ENCODE measurements around the gene NFKBIA.
"Not testable (repeated sequence)": the region's sequence is repeated elsewhere in the genome, so short reads cannot be mapped to it uniquely, and the experiment has no call there.

Gene NFKBIA

DNA sequence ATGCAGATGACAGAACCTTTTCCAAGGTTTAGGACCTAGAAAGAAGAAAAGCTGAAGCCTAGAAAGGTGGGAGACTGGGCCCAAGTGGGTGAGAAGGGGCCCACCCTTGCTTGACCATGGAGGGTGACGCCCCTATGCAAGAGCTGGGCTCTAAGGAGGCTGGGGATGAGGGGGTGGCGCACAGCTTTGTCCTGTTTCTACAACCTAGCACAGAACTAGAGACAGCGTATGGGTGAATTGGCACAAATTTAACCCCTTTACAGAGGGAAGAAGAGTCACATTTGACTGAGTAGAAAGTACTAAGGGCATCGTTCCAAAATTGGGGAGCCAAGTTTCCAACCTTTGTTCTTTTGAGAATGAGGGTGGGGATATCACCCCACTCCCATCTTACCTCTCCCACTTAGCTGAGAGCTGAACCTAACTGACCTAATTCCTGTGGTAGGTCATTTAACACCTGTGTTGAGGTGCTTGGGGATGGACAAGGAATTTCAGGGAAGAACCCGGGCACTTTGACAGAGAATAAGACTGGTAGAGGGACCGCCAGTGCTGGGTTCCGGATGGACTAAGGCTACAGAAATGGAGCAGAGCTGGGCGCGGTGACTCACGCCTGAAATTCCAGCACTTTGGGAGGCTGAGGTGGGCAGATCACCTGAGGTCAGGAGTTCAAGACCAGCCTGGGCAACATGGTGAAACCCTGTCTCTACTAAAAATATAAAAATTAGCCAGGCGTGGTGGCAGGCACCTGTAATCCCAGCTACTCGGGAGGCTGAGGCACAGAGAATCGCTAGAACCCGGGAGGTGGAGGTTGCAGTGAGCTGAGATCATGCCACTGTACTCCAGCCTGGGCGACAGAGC is 5.2 kb downstream of the NFKBIA start:
- TF ChIP-seq, protein P1, sequence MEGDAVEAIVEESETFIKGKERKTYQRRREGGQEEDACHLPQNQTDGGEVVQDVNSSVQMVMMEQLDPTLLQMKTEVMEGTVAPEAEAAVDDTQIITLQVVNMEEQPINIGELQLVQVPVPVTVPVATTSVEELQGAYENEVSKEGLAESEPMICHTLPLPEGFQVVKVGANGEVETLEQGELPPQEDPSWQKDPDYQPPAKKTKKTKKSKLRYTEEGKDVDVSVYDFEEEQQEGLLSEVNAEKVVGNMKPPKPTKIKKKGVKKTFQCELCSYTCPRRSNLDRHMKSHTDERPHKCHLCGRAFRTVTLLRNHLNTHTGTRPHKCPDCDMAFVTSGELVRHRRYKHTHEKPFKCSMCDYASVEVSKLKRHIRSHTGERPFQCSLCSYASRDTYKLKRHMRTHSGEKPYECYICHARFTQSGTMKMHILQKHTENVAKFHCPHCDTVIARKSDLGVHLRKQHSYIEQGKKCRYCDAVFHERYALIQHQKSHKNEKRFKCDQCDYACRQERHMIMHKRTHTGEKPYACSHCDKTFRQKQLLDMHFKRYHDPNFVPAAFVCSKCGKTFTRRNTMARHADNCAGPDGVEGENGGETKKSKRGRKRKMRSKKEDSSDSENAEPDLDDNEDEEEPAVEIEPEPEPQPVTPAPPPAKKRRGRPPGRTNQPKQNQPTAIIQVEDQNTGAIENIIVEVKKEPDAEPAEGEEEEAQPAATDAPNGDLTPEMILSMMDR (IDR thresholded peaks at IDR 0.05; ENCODE audit: low read length, missing control alignments), result no peak
- no peak overlapping the region for H3K4me3 ChIP-seq (replicated peaks; ENCODE audit: low read depth, low read length)
- DNase-seq (ENCODE audit: low read depth), result peak; percentile 51

DNA sequence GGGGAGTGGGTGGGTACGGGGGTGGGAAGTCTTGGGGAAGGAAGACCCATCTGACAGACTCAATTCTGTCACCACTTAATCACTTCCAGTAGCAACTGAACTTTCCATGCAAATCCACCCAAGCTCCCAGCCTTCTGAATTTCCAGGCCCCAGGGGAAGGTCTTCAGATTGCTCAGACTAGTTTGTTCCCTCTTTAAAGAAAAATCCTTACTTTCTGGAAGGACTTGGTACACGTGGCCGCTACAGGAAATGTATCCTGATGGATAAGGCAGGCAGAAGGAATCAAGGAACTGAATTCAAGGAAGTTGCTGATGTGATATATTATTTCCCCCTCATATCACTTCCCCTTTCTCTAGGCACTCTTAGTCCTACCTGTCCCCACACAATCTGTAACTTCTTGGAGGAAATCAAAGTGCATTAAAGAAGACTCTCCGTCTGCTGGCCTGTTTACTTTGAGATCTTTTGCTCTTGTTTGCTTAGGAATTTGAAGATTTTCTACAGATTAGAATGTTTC is 6.4 kb downstream of the NFKBIA start:
- no peak overlapping the region for H3K4me3 ChIP-seq (replicated peaks; ENCODE audit: low read depth, low read length)
- DNase-seq (ENCODE audit: low read depth), result peak; percentile 47
- TF ChIP-seq, protein P1 (IDR thresholded peaks at IDR 0.05; ENCODE audit: low read length, missing control alignments), result no peak

DNA sequence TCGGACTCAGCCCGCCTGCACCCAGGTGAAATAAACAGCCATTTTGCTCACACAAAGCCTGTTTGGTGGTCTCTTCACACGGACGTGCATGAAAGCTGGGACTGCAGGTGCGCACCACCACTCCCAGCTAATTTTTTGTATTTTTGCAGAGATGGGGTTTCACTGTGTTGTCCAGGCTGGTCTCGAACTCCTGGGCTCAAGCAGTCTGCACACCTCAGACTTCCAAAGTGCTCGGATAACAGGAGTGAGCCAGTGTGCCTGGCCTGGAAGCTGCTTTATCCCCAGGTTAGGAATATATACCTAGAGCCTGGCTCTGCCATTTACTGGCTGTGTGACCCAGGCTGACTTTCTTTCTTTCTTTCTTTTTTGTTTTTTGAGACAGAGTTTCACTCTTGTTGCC is 7.9 kb downstream of the NFKBIA start:
- not testable (repeated sequence) for H3K4me3 ChIP-seq (replicated peaks; ENCODE audit: low read depth, low read length); DNase-seq (ENCODE audit: low read depth)

DNA sequence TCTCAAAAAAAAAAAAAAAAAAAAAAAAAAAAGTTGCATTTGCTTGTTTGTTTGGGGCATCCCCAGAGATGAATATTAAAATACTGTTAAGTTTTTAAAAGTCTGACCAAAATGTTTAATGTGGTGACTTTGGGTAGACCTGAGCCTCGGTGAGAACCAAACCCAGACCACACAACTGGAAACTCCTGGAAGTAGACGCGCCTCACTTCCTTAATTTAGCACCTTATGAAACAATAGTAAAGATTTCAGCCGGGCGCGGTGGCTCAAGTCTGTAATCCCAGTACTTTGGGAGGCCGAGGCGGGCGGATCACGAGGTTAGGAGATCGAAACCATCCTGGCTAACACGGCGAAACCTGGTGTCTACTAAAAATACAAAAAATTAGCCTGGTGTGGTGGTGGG is 9.3 kb downstream of the NFKBIA start:
- no peak overlapping the region for H3K4me3 ChIP-seq (replicated peaks; ENCODE audit: low read depth, low read length)
- TF ChIP-seq, protein P1 (IDR thresholded peaks at IDR 0.05; ENCODE audit: low read length, missing control alignments), result no peak
- no peak for DNase-seq (ENCODE audit: low read depth)

DNA sequence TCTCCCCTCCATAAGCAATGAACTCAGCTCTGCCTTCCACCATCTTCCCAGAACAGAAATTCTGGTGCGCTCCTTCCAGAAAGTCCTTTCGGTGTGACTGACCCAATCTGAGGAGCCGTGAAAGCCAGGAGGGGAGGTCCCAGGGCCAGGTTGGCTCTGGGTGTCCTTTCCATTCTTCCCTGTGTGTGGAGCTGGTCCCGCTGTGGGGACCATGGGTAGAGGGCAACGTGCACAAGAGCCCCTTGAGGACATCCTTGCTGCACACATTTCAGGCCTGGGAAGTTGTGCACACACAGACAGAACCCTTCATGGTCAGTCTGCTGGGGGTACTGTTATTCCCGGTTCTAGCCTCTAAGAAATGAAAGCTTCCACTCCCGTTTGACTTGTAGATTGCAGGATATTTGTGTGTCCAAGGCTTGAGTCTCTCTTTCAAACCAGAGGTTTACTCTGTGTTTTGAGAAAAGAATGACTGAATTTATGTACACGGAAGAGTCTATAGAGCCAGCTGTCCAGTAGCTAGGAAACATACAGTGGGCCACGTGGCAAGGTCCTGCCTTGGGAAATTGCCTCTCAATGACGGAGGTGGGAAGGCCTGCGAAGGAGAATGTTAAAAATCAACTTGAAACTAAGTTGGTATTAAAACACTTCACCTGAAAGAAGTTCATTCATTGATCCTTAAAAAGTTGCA is 10.1 kb downstream of the NFKBIA start:
- H3K4me3 ChIP-seq (replicated peaks; ENCODE audit: low read depth, low read length), result no peak overlapping the region
- DNase-seq (ENCODE audit: low read depth), result no peak
- TF ChIP-seq, protein P1 (IDR thresholded peaks at IDR 0.05; ENCODE audit: low read length, missing control alignments), result no peak

DNA sequence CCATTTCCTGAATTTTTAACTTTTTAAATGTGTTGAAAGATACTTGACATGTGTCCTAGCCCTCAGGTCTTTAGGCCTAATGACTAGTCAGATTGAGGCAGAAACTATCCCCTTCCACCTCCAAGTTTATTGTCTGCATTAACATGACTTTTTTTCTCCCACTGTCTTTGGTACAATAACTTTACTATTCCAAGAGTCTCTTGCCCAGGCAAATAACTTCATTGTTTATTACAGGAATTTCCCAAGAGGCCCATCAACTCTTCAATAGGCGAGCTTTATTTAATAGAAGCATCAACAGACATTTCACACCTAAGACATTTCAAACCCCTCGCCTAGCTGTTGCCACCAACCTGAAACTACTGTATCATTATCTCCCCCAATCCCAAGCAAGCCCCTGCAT is 10.7 kb downstream of the NFKBIA start:
- DNase-seq (ENCODE audit: low read depth), result no peak
- no peak overlapping the region for H3K4me3 ChIP-seq (replicated peaks; ENCODE audit: low read depth, low read length)
- TF ChIP-seq, protein P1 (IDR thresholded peaks at IDR 0.05; ENCODE audit: low read length, missing control alignments), result no peak

DNA sequence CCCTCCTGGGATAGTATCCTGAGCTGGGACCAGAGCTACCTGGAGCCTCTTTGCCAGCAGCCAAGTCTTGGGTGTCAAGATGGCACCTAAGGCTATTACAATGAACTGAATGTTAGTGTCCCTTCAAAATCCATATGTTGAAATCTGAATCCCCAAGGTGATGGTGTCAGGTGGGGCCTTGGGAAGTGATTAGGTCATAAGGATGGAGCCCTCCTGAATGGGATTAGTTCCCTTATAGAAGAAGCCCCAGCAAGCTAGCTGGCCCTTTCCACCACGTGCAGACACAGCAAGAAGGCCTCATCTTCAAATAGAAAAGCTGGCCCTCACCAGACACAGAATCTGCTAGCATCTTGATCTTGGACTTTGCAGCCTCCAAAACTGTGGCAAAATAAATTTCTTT is 12.4 kb downstream of the NFKBIA start:
- no peak overlapping the region for H3K4me3 ChIP-seq (replicated peaks; ENCODE audit: low read depth, low read length)
- DNase-seq (ENCODE audit: low read depth), result no peak
- TF ChIP-seq, protein P1 (IDR thresholded peaks at IDR 0.05; ENCODE audit: low read length, missing control alignments), result no peak

Measured in fibroblast of pulmonary artery (primary cell).